Ishikawa (cell line): ENCODE results near the gene JPH2.

ENCODE experiments used
- CEBPB ChIP-seq: IDR thresholded peaks from 2 replicates; pipeline ENCODE4 v1.6.1; 2012
- CREB1 ChIP-seq: IDR thresholded peaks from 2 replicates; pipeline ENCODE4 v1.6.1; 2012; ENCODE audit warnings: low read depth
- EGR1 ChIP-seq: IDR thresholded peaks from 2 replicates; pipeline ENCODE4 v1.6.1; 2012
- EP300 ChIP-seq: IDR thresholded peaks from 2 replicates; pipeline ENCODE4 v1.6.1; 2012; ENCODE audit warnings: borderline replicate concordance
- FOXM1 ChIP-seq: IDR thresholded peaks from 2 replicates; pipeline ENCODE4 v1.6.1; 2012; ENCODE audit warnings: low read depth, borderline replicate concordance
- NFIC ChIP-seq: IDR thresholded peaks from 2 replicates; pipeline ENCODE4 v1.6.1; 2012
- RAD21 ChIP-seq: IDR thresholded peaks from 2 replicates; pipeline ENCODE4 v1.6.1; 2012; ENCODE audit warnings: low read depth
- TAF1 ChIP-seq: IDR thresholded peaks from 2 replicates; pipeline ENCODE4 v1.6.1; 2012; ENCODE audit warnings: low read depth, mild to moderate bottlenecking
- TCF12 ChIP-seq: IDR thresholded peaks from 2 replicates; pipeline ENCODE4 v1.6.1; 2012; ENCODE audit warnings: low read depth
- TEAD4 ChIP-seq: IDR thresholded peaks from 2 replicates; pipeline ENCODE4 v1.6.1; 2012
- YY1 ChIP-seq: IDR thresholded peaks from 2 replicates; pipeline ENCODE4 v1.6.1; 2012; ENCODE audit warnings: low read depth
- ZBTB7A ChIP-seq: IDR thresholded peaks from 2 replicates; pipeline ENCODE4 v1.6.1; 2012; ENCODE audit warnings: low read depth
- TF ChIP-seq, protein P1 (sequence below): IDR thresholded peaks from 2 replicates; pipeline ENCODE4 v1.6.1; 2012; ENCODE audit warnings: low read depth, mild to moderate bottlenecking
- TF ChIP-seq, protein P2 (sequence below): IDR thresholded peaks from 2 replicates; pipeline ENCODE4 v1.6.1; 2012
- TF ChIP-seq, protein P3 (sequence below): IDR thresholded peaks from 2 replicates; pipeline ENCODE4 v1.6.1; 2012

JPH2 gene

DNA sequence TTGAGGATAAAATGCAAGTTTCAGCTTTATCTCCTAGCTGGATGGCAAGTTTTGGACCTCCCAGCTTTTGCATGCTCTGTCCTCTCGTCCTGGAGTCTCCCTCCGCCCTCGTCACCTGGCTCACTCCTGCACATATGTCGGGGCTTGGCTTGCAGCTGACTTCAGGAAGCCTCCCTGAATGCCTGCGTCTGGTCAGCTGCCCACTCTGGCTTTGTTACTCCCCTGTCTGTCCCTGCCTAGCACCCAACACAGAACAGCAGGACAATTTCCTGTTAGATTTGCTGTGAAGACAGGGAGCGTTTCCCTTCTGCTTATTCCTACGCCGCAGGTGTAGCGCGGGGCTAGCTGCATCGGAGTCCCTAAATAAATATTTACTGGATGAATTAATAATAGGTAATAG, 5.4 kb downstream of the JPH2 start:
- TF ChIP-seq, protein P1, sequence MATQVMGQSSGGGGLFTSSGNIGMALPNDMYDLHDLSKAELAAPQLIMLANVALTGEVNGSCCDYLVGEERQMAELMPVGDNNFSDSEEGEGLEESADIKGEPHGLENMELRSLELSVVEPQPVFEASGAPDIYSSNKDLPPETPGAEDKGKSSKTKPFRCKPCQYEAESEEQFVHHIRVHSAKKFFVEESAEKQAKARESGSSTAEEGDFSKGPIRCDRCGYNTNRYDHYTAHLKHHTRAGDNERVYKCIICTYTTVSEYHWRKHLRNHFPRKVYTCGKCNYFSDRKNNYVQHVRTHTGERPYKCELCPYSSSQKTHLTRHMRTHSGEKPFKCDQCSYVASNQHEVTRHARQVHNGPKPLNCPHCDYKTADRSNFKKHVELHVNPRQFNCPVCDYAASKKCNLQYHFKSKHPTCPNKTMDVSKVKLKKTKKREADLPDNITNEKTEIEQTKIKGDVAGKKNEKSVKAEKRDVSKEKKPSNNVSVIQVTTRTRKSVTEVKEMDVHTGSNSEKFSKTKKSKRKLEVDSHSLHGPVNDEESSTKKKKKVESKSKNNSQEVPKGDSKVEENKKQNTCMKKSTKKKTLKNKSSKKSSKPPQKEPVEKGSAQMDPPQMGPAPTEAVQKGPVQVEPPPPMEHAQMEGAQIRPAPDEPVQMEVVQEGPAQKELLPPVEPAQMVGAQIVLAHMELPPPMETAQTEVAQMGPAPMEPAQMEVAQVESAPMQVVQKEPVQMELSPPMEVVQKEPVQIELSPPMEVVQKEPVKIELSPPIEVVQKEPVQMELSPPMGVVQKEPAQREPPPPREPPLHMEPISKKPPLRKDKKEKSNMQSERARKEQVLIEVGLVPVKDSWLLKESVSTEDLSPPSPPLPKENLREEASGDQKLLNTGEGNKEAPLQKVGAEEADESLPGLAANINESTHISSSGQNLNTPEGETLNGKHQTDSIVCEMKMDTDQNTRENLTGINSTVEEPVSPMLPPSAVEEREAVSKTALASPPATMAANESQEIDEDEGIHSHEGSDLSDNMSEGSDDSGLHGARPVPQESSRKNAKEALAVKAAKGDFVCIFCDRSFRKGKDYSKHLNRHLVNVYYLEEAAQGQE: no peak
- TF ChIP-seq TCF12 (no peak), EGR1 (no peak), TAF1 (no peak), TEAD4 (no peak), RAD21 (no peak), EP300 (no peak), NFIC (no peak), FOXM1 (no peak), ZBTB7A (no peak), CREB1 (no peak), YY1 (no peak), CEBPB (no peak)
- TF ChIP-seq, protein P2, sequence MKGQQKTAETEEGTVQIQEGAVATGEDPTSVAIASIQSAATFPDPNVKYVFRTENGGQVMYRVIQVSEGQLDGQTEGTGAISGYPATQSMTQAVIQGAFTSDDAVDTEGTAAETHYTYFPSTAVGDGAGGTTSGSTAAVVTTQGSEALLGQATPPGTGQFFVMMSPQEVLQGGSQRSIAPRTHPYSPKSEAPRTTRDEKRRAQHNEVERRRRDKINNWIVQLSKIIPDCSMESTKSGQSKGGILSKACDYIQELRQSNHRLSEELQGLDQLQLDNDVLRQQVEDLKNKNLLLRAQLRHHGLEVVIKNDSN: no peak

DNA sequence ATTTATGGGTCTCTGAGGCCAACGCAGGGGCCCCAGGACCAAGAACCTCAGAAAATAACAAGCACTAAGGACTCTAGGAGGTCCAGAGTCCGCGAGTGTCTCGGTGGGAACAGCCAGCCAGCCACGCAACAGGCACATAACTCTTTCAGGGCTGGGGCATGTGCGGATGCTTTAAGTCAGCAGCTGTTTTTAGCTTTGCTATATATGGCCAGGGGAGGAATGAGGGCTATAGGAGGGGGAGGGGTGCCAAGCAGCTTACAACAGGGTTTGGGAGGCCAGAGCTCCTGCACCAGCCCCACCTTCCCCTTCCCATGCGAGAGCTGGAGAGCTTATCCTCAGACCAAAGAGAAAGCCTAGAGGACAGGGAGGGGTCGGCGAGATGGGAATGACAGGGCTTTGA, 6.2 kb downstream of the JPH2 start:
- TF ChIP-seq, protein P1: no peak
- no peak for TF ChIP-seq CEBPB
- TF ChIP-seq RAD21: no peak
- TF ChIP-seq TEAD4: no peak
- TF ChIP-seq EP300: no peak
- TF ChIP-seq, protein P3, sequence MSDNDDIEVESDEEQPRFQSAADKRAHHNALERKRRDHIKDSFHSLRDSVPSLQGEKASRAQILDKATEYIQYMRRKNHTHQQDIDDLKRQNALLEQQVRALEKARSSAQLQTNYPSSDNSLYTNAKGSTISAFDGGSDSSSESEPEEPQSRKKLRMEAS: no peak
- TF ChIP-seq ZBTB7A: no peak
- TF ChIP-seq NFIC: no peak
- no peak for TF ChIP-seq CREB1
- no peak for TF ChIP-seq FOXM1
- no peak for TF ChIP-seq TAF1
- no peak for TF ChIP-seq TCF12
- TF ChIP-seq YY1: no peak
- TF ChIP-seq, protein P2: no peak
- TF ChIP-seq EGR1: no peak

DNA sequence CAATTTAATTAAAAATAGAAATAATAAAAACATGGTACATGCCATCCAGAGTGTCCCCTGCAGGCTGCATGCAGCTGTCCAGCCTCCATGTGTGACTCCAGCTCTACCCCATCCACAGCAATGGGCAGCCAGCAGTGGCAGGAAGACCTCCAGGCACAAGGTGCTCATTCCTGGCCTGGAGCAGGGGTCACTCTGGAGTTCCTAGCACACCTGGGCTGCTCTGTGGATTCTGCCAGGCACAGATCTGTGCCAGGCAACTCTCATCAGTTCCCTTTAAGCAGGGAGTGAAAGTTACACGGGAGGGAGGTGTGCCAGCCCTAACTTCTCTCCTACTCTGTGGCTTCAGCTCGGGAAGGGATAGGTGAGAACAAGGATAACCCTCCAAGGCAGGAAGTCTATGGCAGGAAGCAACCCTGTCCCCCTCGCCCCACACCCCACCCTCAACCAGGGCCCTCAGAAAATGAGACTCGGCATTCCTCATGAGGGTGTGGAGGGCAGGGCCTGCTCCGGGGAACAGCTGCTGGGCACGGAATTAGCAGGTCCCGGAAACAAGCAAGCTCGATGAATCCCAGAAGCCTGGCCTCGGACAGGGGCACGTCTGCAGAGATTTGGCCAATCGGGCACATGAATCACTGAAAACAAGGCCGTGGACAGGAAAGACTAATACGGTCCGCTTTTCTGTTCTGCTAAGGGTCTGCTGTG, 10.0 kb downstream of the JPH2 start:
- TF ChIP-seq YY1 (no peak), NFIC (no peak), FOXM1 (no peak)
- TF ChIP-seq, protein P1: no peak
- TF ChIP-seq, protein P2: no peak

DNA sequence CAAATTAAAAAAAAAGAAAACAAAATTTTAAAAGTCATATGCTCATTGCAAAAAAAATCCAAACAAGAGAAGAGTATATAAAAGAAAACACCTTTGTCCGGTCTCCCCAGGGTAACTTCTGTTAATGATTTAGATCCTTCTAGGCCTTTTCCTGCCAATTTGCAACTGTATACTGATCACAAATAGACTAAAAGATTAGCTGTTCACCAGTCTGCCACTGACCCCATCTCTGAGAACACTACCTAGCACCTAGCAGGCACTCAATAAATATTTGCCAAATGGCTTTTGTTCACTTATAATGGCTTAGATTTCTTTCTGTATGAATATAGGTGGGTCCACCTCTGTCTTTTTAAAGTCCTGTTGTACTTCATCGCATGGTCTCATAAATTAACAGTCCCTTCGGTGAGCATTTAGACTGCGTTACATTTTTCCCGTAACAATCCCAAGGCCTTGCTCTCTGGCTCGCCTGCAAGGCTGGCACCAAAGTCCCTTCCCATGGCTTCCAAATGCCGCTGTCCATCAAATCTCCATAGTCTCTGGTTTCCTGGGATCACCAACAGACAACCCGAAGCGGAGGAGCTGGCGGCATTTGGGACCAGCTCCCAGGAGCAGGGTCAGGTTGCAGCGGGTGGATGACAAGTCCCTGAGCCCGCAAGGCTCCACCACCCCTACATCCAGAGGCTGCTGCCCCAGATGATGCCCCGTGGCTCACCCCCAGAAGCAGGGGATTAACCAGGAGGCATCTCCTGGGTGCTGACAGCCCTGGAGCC, 11.8 kb downstream of the JPH2 start:
- no peak for TF ChIP-seq RAD21
- no peak for TF ChIP-seq EP300
- no peak for TF ChIP-seq CEBPB
- TF ChIP-seq TEAD4: no peak
- no peak for TF ChIP-seq ZBTB7A
- TF ChIP-seq TCF12: no peak
- TF ChIP-seq, protein P1: no peak
- TF ChIP-seq, protein P3: no peak
- no peak for TF ChIP-seq YY1
- TF ChIP-seq, protein P2: no peak
- TF ChIP-seq NFIC: no peak
